SHP77 (cell line): ENCODE data around the gene CNNM3.

Experiments used
- DNase-seq, 2 experiments: peaks; one replicate each; lab custom pipeline; 2025; lab: John Stamatoyannopoulos, UW

CNNM3 gene

DNA sequence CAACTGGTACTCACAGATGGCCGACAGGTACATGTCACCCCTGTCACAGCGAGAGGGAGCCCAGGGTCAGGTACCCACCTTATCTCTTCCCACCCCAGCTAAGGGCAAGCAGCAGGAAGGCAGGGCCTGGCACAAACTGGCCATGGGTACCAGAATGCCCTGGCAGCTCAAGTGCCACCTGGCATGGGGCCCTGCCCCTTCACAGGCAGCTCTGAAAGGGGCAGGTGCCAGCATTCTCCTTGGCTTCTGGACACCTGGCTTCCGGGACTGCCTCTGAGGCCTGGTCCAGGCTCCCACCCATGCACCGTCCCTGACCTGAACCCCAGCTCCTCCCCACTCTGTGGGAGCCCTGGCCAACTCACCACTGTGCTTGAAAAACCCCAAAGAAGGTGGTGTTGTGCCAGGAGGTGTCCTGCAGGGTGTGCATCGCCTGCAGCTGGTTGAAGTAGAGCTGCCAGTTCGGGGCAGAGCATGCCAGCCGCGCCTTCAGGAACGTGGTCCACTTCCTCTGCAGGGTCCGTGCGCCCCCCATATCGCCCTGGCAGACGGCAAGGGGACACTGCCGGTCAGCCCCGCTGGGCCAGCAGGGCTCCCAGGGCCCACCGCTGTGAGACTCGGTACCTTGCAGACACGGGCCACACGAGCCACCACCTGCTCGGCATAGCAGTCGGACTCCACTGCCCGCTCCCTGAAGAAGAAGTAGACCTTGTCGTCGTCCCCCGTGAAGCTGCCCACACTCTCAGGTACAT is 48.4 kb downstream of the CNNM3 start:
- DNase-seq, result no peak

DNA sequence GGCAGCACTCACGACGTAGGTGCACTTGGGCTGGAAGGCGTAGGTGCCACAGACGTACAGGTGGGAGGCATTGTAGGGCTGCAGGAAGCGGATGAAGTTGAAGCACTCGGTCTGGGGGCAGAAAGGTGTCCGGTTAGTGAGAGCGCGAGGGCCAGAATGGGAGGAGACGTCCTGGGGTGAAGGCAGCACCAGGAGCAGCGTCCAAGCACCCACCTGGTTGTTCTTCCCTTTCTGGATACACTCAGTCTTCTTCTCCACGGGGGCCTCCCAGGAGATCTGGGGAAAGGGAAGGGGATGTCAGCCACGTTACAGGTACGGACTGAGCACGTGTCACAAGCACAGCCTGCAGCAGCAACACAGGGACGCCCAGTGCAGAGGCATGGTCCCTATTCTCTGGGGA is 49.6 kb downstream of the CNNM3 start:
- no peak for DNase-seq

DNA sequence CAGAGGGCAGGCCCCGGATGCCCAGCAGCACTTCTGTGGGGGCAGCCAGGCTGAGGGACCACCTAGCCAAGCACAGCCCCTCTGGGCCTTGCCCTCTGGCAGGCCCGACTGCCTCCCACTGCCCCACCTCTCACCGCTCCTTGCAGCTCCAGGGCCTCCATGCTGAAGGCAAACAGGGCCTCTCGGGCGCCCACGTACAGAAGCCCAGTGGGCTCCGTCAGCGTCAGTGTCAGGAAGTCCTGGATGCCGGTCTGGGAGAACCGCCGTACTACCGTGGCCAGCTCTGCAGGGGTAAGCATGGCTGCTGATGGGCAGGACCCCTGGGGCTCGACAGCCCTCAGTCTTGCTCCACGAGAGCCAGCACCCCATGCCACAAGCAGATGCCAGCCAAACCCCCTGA is 50.1 kb downstream of the CNNM3 start:
- DNase-seq, result no peak

DNA sequence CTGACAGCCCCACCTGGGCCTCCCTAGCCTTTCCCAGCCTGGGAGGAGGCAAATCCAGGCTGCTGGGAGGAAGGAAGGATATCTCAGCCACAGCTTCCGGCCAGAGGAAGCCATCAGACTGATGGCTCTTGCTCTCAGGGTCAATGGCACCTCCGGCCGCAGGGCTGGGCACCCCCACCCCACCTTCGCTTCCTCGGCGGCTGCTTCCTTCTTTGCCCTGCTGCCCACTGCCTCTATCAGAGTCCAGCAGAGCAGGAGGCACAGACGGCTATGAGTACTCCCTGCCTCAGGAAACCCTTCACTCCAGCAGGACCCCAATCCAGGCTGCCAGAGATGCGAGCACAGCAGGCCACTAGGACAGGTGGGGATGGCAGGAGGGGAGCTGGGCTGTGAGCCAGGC is 50.5 kb downstream of the CNNM3 start:
- no peak for DNase-seq

DNA sequence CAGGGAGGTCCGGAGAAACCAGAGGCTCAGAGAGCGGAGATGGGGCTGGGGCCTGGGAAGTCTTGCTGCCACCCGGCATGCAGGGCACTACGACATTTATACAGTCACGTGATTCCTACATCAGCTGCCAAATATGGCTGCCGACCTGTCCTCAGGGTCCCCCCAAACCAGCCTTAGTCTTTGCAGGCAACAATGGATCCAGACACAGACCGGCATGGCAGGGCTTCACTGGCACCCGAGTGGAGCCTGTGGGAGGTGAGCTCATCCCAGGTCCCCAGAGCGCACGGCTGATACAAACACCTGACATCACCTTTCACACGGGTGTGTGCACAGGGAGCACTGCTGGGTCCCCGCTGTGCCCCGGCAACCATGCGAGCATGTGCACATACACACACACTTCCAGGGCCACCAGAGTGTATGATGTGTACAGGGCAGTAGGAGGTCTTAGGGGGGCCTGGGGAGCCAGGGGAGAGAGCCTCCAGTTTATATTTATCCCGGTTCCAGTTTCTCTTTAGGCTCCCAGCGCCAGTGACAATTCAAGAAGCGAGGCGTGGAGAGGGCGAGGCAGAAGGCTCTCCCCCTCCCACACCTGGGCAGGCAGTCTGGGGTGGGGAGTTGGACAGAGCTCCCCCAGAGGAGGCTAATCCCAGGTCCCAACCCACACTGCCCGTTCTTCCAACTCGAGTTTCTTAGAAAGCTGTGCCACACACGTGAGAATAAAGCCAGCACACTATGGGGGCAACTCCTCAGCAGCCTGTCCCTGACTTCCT is 51.1 kb downstream of the CNNM3 start:
- no peak for DNase-seq

DNA sequence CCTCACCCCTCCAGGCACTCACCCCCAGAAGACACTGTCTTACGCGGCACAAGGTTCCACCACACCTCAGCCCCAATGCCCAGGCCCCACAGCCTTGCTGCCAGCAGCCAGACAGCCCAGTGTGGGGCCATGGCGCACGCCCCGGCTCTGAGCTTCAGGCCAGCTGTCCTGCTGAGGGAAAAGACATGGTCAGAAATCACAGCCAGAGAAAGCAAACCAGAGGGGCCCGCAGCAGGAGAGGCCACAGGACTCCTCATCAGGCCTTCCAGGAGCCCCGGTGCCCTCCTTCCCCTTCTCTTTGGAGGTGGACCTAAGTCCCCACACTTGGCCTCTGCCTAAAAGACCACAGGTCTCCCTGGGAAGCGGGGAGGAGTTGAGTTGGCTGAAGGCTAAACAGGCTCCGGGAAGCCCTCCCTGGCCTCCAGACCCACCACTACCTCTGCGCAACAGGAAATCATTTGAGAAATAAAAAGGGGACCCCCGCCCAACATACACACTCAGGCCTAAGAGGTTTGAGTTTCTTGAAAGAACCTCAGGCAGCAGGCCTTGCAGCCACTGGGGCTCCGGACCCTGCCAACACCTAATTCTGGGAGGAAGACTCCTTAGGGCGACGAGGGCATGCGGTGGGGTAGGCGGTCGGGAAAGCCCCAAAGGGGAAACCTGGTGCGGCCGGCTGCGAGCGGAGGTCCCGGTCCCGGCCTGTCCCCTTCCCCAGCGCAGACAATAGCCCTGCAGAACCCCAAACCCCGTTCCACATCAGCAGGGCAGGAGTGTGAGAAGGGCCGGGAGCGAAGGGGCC is 51.9 kb downstream of the CNNM3 start:
- no peak for DNase-seq

DNA sequence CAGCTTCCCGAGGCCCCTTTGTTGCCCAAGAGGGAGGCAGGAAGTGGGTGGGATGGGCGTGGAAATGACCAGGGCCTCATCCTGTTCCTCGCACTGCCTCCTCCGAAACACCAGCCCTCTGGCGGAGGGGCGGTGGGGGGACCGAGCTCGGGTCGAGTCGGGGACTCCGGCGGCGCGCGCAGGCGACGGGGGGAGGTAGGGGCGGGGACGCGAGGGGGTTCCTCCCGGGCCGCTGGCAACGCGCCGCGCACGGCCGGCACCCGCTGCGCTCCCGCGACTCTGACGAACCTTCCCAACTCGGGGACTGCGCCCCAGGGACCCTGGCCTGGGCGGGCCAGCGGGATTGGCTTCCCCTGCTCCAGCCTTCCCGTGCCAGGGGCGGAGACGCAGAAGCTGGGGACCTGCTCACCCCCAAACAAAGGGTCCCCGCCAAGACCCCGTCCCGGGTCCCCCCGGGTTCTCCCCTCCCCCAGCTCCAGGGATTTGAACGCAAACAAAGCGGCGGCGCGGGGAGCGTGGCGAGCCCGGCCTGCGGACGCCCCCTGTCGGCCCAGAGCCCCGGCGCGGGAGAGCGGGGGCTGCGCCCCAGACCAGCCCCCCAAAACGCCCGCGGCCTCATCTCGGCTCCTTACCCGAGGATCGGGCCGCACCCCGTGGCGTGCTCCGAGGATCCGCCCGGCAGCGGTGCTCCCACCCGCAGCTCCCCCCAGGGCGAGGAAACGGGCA is 52.6 kb downstream of the CNNM3 start:
- DNase-seq, result peak; percentile 63 to 82

DNA sequence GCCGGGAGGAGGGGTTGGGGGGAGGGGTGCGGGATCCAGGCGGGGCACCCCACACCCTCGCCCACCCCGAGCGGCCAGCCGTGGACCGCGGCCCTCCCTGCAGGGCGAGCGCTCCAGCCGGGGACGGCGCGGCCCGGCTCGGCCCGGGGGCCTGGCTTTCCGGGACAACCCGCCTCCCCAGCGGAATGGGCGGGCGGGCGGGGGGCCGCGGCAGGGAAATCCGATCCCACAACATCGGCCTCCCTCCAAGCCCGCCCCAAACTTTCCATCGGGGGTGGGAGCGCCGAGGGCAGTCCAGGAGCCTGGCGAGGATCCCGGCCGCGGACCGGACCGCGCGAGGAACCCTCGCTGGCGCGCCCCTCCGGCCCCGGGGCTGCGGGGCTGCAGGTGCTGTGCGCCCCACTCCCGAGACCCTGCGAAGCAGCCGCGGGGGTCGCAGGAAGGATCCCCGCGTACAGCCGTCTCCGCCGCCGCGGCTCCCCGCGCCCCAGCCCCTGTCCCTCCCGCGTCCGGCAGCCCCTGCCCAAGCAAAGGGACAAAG is 53.3 kb downstream of the CNNM3 start:
- DNase-seq, result no peak

DNA sequence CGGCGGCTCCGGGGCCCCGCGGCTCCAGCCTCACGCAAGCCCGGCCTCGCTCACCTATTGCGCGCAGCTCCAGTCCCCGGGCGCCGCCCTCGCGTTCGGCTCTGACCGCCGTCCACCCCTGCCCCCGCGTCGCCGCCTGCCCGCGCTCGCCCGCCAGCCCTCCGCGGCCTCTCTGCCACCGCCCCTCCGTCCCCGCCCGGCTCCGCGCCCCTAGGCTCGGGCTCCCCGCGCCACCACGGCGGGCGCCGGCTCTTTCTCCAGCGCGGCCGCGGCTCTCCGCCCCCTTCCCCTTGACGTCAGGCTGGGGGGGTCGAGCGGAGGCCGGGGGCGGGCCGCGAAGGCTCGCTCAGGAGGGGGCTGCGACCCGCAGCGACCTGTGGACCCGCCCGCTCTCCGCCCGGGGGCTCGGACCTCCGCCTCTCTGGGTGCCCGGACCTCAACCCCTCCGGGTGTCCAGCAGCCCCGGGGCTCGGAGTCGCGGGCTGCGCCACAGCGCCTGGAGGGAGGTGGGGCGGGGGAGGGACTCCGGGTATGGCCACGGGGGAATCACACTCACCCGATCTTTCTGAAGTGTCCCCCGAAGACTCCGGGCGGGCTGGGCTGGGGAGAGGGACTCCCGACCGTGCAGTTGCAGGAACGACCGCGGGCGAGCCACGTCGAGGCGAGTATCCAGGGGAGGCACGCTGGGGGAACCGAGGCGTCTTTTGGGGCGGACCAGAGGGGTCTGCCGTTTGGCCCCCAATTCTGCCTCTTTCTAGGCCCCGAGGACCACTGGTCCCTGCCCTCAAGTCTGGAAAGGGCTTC is 54.0 kb downstream of the CNNM3 start, which contains the start of gene SEMA4C:
SEMA4C (minus strand) TSS at position 259 of the 804 bp plus-strand sequence. CDS start 2,194 bp downstream, outside the sequence.
- DNase-seq, result peak in 1 of 2 experiments; percentile 39

DNA sequence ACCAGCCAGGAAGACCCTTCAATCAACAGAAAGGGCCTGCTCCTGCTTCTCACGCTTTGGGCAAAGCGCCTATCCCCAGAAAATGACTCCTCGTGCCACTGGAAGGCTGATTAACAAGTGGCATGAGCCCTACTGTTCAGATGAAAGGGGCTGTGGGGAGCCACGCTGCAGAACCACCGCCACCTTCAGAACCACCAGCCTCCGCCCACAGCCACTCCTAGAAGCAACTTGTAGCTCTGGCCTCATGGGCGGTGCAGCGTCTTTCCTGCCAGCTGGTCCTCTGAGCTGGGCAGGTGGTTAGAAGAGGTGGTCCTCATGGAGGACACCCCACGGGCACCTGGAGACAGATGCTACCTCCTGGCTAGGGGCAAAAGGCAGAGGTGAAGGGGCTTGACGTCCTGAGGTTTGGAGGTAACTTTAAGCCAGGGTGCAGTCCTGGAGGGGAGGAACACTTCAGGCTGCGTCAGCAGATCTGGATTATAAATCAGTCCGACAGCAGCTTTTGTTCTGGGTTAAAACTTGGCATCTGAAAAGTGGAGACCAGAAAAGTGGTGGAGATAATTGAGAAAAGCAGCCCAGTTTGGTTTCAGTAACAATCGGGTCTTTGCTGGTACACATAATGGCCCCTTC is 54.7 kb downstream of the CNNM3 start:
- peak in 1 of 2 experiments; percentile 50 for DNase-seq

DNA sequence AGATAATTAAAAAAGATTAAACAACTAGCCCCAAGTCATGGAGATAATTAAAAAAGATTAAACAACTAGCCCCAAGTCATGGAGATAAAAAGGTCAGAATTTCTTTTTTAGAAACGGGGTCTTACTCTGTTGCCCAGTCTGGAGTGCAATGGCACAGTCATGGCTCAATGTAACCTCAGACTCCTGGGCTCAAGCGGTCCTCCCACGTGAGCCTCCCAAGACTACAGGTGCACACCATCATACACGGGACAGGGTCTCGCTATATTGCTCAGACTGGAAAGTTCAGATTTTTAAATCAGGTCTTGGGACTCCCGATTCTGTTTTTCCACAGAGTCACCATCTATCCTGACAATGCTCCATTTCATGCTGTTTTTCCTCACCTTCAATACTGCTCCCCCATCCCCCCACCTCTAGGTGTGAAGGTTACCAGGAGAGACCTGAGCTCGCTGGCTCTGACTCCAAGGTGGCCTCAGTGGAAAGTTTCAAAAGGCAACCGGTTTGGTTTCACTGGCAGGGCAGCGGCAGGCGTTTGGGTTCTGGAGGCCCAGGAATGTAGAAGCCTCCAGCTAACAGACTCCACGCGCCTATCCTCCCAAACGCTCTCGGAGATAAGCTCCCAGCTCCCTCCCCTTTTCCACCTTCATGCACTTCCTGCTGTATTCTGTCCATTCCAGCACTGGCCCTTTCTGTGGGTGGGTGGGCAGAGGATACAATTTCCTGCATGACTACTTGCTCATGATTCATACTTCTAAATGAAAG is 56.7 kb downstream of the CNNM3 start:
- no peak for DNase-seq

DNA sequence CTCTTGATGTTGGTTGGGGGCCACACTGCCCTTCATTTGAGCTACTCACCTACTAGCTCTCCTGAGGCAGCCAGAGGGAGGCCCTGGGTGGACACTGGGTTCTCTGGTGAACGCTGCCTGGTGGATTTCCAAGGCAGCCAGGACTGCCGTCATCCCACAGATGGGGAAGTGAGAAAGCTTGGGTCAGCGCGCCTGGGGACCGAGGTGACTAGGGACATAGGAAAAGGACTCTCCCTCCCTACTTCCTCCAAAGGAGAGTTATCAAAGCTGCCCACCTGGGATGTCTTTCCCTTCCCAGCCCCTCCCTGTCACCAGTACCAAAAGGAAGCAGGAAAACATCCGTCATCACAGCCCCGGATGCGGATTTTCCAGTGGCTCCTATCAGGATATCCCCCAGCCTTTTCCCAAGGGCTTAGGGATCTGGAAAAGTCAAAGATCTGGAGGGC is 57.6 kb downstream of the CNNM3 start:
- DNase-seq, result no peak

DNA sequence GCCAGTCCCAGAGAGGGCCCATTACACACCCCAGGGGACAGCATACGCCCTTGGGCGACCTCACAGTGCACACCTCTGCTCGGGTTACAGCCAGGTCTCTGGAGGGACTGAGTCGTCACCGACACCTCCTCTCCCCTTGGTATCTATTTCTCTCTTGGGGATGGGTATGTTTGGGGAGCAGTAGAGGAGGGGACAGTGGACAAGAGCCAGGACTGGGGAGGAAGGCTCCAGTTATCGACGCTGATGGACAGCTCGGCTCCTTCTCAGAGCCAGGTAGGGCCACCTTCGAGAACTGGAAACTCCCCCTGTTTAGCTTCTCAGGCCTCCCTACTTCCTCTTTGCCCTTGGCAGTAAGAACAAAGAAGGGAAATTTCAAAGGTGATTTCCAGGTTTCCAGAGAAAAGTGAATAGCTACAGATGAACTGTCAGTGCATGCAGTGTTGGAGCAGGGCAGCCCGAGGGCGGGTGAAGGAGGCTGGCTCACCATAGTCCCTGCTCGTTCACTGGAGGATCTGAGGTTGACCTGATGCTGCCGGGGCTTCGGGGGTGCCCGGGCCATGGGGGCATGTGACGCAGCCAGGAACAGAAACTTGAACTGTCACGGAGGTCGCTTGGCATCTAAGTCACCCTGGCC is 58.2 kb downstream of the CNNM3 start:
- DNase-seq, result no peak

DNA sequence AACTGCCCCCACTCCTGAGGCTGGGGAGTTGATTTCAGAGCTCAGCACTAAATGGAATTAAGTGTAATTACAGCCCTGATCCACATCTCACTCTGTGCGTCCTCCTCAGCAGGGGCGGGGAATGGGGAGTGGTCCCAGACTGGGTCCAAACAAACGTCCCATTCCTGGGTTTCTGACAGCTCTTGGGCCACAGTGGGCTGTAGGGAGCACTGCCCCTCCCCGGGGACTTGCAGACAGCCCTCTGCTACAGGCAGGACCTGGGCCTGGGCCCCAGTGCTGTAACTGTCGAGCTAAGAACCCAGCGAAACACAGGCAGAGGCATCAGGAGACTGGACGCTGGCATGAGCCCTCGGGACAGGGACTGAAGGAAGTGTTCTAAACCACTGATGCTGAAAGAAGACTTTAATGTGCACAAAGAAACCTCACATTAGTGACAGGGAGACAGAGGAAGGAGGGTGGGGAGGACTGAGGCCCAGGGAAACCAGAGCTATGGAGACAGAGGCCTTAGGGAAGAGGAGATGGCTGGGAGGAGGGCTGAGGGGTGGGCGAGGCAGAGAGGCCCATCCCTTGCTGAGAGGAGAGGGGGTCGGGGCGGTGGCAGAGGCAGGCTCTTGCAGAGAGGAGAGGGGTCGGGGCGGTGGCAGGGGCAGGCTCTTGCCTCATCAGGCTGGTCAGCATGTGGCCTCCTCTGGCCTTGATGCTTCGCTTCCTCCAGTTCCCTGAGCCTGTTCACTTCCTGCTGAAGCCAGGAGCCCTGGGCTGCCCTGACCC is 59.6 kb downstream of the CNNM3 start:
- no peak for DNase-seq

DNA sequence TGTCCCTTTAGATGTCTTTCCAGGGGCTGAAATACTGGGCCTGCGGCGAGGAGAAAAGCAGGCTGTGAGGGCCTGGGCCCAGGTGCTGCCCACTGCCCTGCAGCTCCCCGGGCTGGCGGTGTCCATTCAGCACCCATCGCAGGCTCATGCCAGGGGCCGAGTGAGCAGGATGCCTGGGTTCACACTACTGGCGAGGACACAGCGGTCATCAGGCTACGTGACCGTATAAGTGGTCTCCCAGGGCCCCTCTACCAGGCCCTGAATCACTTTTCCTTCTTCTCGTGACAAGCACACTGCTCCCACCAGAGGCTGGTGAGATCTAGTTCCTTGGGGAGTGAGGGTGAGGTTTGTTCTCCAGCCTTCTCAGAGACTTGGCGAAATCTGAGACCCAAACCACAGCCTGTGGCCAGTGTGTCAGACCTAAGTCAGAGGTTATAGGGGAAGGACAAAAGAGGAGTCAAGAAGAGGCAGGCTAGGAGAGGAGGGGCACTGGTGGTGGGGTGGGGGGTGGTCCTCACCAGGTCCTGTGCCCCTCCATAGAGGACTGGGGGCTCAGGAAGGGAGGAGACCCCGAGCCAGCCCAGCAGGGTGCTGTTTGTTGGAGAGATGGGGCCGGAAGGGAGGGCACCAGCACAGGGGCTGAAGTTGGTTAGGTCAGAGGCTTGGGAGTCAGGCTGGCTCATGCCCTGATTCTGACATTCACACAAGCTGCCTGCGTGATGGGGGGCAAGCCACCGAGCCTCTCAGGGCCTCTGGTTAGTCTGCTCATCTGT is 60.4 kb downstream of the CNNM3 start:
- no peak for DNase-seq

DNA sequence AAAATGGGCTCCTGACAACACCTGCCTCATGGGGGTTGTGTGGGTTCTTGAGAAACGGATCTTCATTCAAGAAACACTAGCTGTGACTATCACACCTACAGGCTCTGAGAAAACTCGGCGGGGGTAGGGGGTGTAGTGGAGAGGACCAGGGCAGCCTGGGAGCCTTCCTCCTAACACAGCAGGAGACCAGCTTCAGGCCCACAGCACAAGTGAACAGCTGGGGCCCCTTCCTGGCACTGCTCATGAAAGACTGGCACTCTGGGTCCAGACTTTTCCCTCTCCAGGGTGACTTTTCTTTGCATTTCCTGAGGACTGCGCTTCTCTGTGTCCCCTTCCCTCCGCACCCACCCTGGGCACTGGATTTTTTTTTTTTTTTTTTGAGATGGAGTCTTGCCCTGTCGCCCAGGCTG is 61.0 kb downstream of the CNNM3 start:
- no peak for DNase-seq

DNA sequence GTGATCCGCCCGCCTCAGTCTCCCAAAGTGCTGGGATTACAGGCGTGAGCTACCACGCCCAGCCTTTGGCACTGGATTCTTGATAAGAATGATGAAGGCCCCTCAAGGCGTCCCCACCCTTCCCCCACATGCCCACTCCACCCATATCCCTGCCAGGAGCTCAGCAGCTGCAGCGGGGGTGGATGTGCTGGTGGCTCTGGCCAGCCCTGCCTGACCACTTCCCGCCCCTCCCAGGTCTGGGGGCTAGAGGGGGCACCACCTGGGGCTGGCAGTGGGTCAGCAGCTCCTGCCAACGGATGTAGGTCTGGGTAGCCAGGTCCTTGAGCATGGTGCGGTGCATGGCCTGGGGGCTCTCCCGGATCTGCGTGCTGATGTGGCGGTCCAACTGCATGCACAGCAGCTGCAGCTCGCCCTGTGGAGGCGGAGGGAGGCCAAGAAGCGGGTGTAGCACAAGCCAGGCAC is 61.6 kb downstream of the CNNM3 start:
- no peak for DNase-seq
